Measurements from ENCODE around the gene MYL10. TPM values are rescaled to one million over a fixed set of nuclear protein-coding genes. Genes with fewer than 3 reads are reported as not detected.

The MYL10 gene
- polyA plus RNA-seq, 1 of the 3 experiments (the other 2 are of a cell fraction) = not detected

GRCh38 chr7:101580596-101580995, 48.5 kb downstream of the MYL10 start:
- ChIA-PET CTCF (interaction anchor here (1.6 to 3.2 kb wide), 3 partner anchors 22 to 42 kb away, joined by 3 to 15 read pairs (median 5); no protein-coding TSS in a partner anchor), POLR2A (interaction anchor here (0.5 kb wide), 1 partner anchor 116 kb away, joined by 3 read pairs; no protein-coding TSS in a partner anchor)

GRCh38 chr7:101578552-101578951, 50.5 kb downstream of the MYL10 start:
- Histone ChIP-seq H3K36me3 (replicated peaks in 1 of 2; ENCODE audit: control insufficient read depth in 1 of 2, insufficient read depth in 2 of 2, low read length in 1 of 2) (no peaks in the 10 kb centered on the region), H3K4me1 (ENCODE audit: control insufficient read depth in 1 of 2, insufficient read depth in 2 of 2, low read depth in 1 of 2, low read length in 1 of 2) (no peaks in the 10 kb centered on the region), H3K27ac (ENCODE audit: low read depth in 2 of 2, low read length in 1 of 2) (no peak overlapping the region), H4K20me1 (ENCODE audit: insufficient read depth) (no peaks in the 10 kb centered on the region), H3K4me2 (no peak overlapping the region), H3K79me2 (ENCODE audit: insufficient read depth) (no peaks in the 10 kb centered on the region), H3K9ac (no peak overlapping the region), H3K4me3 (ENCODE audit: low read depth in 2 of 2, low read length in 1 of 2) (no peak overlapping the region), H3K9me3 (no peaks in the 10 kb centered on the region), H3F3A (replicated peaks; ENCODE audit: insufficient read depth) (no peaks in the 10 kb centered on the region), H2AFZ (ENCODE audit: low read depth) (no peak overlapping the region), H3K9me2 (no peaks in the 10 kb centered on the region), H3K27me3 (ENCODE audit: insufficient read depth) (peaks cover 7% of the 10 kb centered on the region; the same call in 1 of the 2 replicates)
- TF ChIP-seq CHD2 (IDR thresholded peaks at IDR 0.05; ENCODE audit: low read length, partially characterized antibody) = no peak
- no peak for TF ChIP-seq FOXJ3 (CRISPR knock-in tag; IDR thresholded peaks at IDR 0.05)
- TF ChIP-seq RXRA (IDR thresholded peaks at IDR 0.05; ENCODE audit: borderline replicate concordance, low read depth) = no peak
- TF ChIP-seq NRF1 (IDR thresholded peaks at IDR 0.05; ENCODE audit: low read depth, low read length) = no peak
- no peak for TF ChIP-seq GABPA (IDR thresholded peaks at IDR 0.05; ENCODE audit: low read depth)
- TF ChIP-seq SIN3A (IDR thresholded peaks at IDR 0.05; ENCODE audit: borderline replicate concordance, low read depth, low read length) = no peak
- TF ChIP-seq RCOR1 (IDR thresholded peaks at IDR 0.05; ENCODE audit: low read length) = no peak
- no peak for TF ChIP-seq FOSL2 (IDR thresholded peaks at IDR 0.05; ENCODE audit: borderline replicate concordance, low read depth)
- TF ChIP-seq PBX3 (IDR thresholded peaks at IDR 0.05) = no peak
- TF ChIP-seq, protein P1, sequence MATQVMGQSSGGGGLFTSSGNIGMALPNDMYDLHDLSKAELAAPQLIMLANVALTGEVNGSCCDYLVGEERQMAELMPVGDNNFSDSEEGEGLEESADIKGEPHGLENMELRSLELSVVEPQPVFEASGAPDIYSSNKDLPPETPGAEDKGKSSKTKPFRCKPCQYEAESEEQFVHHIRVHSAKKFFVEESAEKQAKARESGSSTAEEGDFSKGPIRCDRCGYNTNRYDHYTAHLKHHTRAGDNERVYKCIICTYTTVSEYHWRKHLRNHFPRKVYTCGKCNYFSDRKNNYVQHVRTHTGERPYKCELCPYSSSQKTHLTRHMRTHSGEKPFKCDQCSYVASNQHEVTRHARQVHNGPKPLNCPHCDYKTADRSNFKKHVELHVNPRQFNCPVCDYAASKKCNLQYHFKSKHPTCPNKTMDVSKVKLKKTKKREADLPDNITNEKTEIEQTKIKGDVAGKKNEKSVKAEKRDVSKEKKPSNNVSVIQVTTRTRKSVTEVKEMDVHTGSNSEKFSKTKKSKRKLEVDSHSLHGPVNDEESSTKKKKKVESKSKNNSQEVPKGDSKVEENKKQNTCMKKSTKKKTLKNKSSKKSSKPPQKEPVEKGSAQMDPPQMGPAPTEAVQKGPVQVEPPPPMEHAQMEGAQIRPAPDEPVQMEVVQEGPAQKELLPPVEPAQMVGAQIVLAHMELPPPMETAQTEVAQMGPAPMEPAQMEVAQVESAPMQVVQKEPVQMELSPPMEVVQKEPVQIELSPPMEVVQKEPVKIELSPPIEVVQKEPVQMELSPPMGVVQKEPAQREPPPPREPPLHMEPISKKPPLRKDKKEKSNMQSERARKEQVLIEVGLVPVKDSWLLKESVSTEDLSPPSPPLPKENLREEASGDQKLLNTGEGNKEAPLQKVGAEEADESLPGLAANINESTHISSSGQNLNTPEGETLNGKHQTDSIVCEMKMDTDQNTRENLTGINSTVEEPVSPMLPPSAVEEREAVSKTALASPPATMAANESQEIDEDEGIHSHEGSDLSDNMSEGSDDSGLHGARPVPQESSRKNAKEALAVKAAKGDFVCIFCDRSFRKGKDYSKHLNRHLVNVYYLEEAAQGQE (IDR thresholded peaks at IDR 0.05; ENCODE audit: low read depth, low read length) = no peak
- no peak for TF ChIP-seq NFIC (IDR thresholded peaks at IDR 0.05; ENCODE audit: borderline replicate concordance)
- TF ChIP-seq RFX5 (IDR thresholded peaks at IDR 0.05; ENCODE audit: low read length) = no peak
- no peak for TF ChIP-seq TCF12 (IDR thresholded peaks at IDR 0.05)
- no peak for TF ChIP-seq MAX (IDR thresholded peaks at IDR 0.05; ENCODE audit: low read depth)
- no peak for TF ChIP-seq MEF2A (IDR thresholded peaks at IDR 0.05; ENCODE audit: borderline replicate concordance, low read depth)
- TF ChIP-seq ELF1 (IDR thresholded peaks at IDR 0.05) = no peak
- TF ChIP-seq USF1 (IDR thresholded peaks at IDR 0.05; ENCODE audit: borderline replicate concordance, low read depth) = no peak
- no peak for TF ChIP-seq TEAD4 (IDR thresholded peaks at IDR 0.05; ENCODE audit: borderline replicate concordance, insufficient read depth)
- 65% methylated on average over 1 of the region's 1 CpG for WGBS (ENCODE audit: low lambda C conversion rate)
- ChIA-PET CTCF (interaction anchor here (0.6 to 2.2 kb wide), 2 partner anchors 24 to 36 kb away, joined by 3 to 8 read pairs; no protein-coding TSS in a partner anchor), POLR2A (no interaction called here)
- DNase-seq = no peak

More at GRCh38 chr7:101580596-101580995, 48.5 kb downstream of the MYL10 start:
- no peak for TF ChIP-seq ZBTB33 (IDR thresholded peaks at IDR 0.05; ENCODE audit: borderline replicate concordance, low read depth)
- TF ChIP-seq GATA2 (CRISPR knock-in tag; IDR thresholded peaks at IDR 0.05) = no peak
- Histone ChIP-seq H3K4me2 (no peak overlapping the region), H3K9me3 (no peaks in the 10 kb centered on the region), H3K27ac (ENCODE audit: low read depth in 2 of 2, low read length in 1 of 2) (no peak overlapping the region), H4K20me1 (ENCODE audit: insufficient read depth) (no peaks in the 10 kb centered on the region), H3K9ac (no peak overlapping the region), H3K4me1 (ENCODE audit: control insufficient read depth in 1 of 2, insufficient read depth in 2 of 2, low read depth in 1 of 2, low read length in 1 of 2) (no peaks in the 10 kb centered on the region), H3K27me3 (ENCODE audit: insufficient read depth) (no peaks in the 10 kb centered on the region; the same call in 1 of the 2 replicates), H3F3A (replicated peaks; ENCODE audit: insufficient read depth) (no peaks in the 10 kb centered on the region), H3K36me3 (replicated peaks in 1 of 2; ENCODE audit: control insufficient read depth in 1 of 2, insufficient read depth in 2 of 2, low read length in 1 of 2) (no peaks in the 10 kb centered on the region), H2AFZ (ENCODE audit: low read depth) (no peak overlapping the region), H3K4me3 (ENCODE audit: low read depth in 2 of 2, low read length in 1 of 2) (no peak overlapping the region), H3K9me2 (no peaks in the 10 kb centered on the region), H3K79me2 (ENCODE audit: insufficient read depth) (no peaks in the 10 kb centered on the region)
- WGBS (ENCODE audit: low lambda C conversion rate) = 61% methylated on average over 7 of the region's 7 CpGs
- no peak for DNase-seq
